IMR-90 (cell line): ENCODE measurements around the gene PCDHGB3. TPM values are rescaled to one million over a fixed set of nuclear protein-coding genes. Genes with fewer than 3 reads are reported as not detected.

Experiments
- ATAC-seq: fragments of 200-7000 bp; cut with Tn5 transposase; 2 replicates; pipeline ENCODE4 v1.9.1; 2020; ENCODE audit warnings: low read depth, mild to moderate bottlenecking, moderate library complexity
- Bru-seq: library from RNA; stranded (reverse); fragments of 400-500 nt; gene quantifications from one replicate; lab custom pipeline; 2021; lab: Mats Ljungman, UMichigan
- BruChase-seq, 2 experiments: library from RNA; stranded (reverse); fragments of 400-500 nt; gene quantifications; one replicate each; lab custom pipeline; 2021; lab: Mats Ljungman, UMichigan
- BruUV-seq: library from RNA; stranded (reverse); fragments of 400-500 nt; replicated peaks from 2 replicates; lab custom pipeline; 2021; lab: Mats Ljungman, UMichigan
- CTCF ChIA-PET: fragments of 300-600 bp; formaldehyde crosslinking; extraction: SDS; loops from one replicate; lab custom pipeline; 2021; ENCODE audit warnings: antibody characterized with exemption; lab: Yijun Ruan, JAX
- POLR2A ChIA-PET: fragments of 300-600 bp; sonication (Branson Sonifier 250); formaldehyde crosslinking; loops from one replicate; lab custom pipeline; 2022; ENCODE audit warnings: antibody characterized with exemption; ENCODE audit not compliant: unreplicated experiment; lab: Charles Lee
- DNase-seq: peaks from one replicate; pipeline ENCODE4 v3.0.0; 2013
- H2AFZ ChIP-seq: replicated peaks from 2 replicates; pipeline ENCODE3; 2013; ENCODE audit warnings: low read length, mild to moderate bottlenecking; ENCODE audit not compliant: poor library complexity
- H2AK5ac ChIP-seq: 2 replicates; pipeline ENCODE4 v1.6.1; 2013; ENCODE audit warnings: low read depth, low read length, inconsistent platforms
- H2AK9ac ChIP-seq: replicated peaks from 2 replicates; pipeline ENCODE3; 2013; ENCODE audit warnings: mild to moderate bottlenecking, low read depth, low read length, moderate library complexity; ENCODE audit not compliant: poor library complexity
- H2BK120ac ChIP-seq: 2 replicates; pipeline ENCODE4 v1.6.1; 2013; ENCODE audit warnings: low read depth, low read length, inconsistent platforms
- H2BK15ac ChIP-seq: 3 replicates; pipeline ENCODE4 v1.6.1; 2013; ENCODE audit warnings: low read depth, low read length, inconsistent platforms
- H2BK20ac ChIP-seq: 2 replicates; pipeline ENCODE4 v1.6.1; 2013; ENCODE audit warnings: low read depth, mild to moderate bottlenecking, inconsistent platforms, low read length, moderate library complexity
- H2BK5ac ChIP-seq: 2 replicates; pipeline ENCODE4 v1.6.1; 2013; ENCODE audit warnings: mild to moderate bottlenecking, low read depth, low read length, inconsistent platforms; ENCODE audit not compliant: poor library complexity, severe bottlenecking
- H3K14ac ChIP-seq: replicated peaks from 2 replicates; pipeline ENCODE4 v1.6.1; 2013; ENCODE audit warnings: low read depth, low read length, inconsistent platforms
- H3K18ac ChIP-seq: 2 replicates; pipeline ENCODE4 v1.6.1; 2013; ENCODE audit warnings: low read depth, low read length, control low read depth
- H3K23ac ChIP-seq: 2 replicates; pipeline ENCODE4 v1.6.1; 2013; ENCODE audit warnings: low read depth, low read length, inconsistent platforms
- H3K27ac ChIP-seq: 2 replicates; pipeline ENCODE4 v1.5.1; 2013; ENCODE audit warnings: mild to moderate bottlenecking, control low read depth, low read length; ENCODE audit not compliant: insufficient read depth
- H3K27me3 ChIP-seq: 2 replicates; pipeline ENCODE4 v1.6.1; 2013; ENCODE audit warnings: low read length; ENCODE audit not compliant: control insufficient read depth, insufficient read depth
- H3K36me3 ChIP-seq: 2 replicates; pipeline ENCODE4 v1.6.1; 2013; ENCODE audit warnings: low read length, mixed read lengths; ENCODE audit not compliant: control insufficient read depth, insufficient read depth
- H3K4ac ChIP-seq: 2 replicates; pipeline ENCODE4 v1.6.1; 2013; ENCODE audit warnings: low read depth, low read length, inconsistent platforms
- H3K4me1 ChIP-seq: 2 replicates; pipeline ENCODE4 v1.6.1; 2013; ENCODE audit warnings: low read length, mixed read lengths; ENCODE audit not compliant: control insufficient read depth, insufficient read depth
- H3K4me2 ChIP-seq: 2 replicates; pipeline ENCODE4 v1.6.1; 2013; ENCODE audit warnings: low read depth, mild to moderate bottlenecking, control low read depth, low read length, moderate library complexity
- H3K4me3 ChIP-seq: 2 replicates; pipeline ENCODE4 v1.5.1; 2013; ENCODE audit warnings: low read depth, mild to moderate bottlenecking, control low read depth, low read length, moderate library complexity; ENCODE audit not compliant: insufficient read depth
- H3K56ac ChIP-seq: 2 replicates; pipeline ENCODE4 v1.6.1; 2013; ENCODE audit warnings: low read length, inconsistent platforms; ENCODE audit not compliant: insufficient read depth; ENCODE audit errors: extremely low read depth
- H3K79me1 ChIP-seq, 2 experiments: 2 replicates each; pipeline ENCODE4 v1.6.1; 2013; ENCODE audit warnings: low read length in 2 of 2, inconsistent platforms in 1 of 2, low read depth in 1 of 2
- H3K9ac ChIP-seq: 2 replicates; pipeline ENCODE4 v1.6.1; 2013; ENCODE audit warnings: low read depth, low read length, control low read depth
- H3K9me1 ChIP-seq: 2 replicates; pipeline ENCODE4 v1.6.1; 2013; ENCODE audit warnings: low read length, inconsistent platforms; ENCODE audit not compliant: insufficient read depth
- H3K9me3 ChIP-seq: 2 replicates; pipeline ENCODE4 v1.6.1; 2013; ENCODE audit warnings: low read length; ENCODE audit not compliant: control insufficient read depth, insufficient read depth
- H4K20me1 ChIP-seq: 2 replicates; pipeline ENCODE4 v1.6.1; 2013; ENCODE audit warnings: low read length, inconsistent platforms; ENCODE audit not compliant: insufficient read depth
- H4K5ac ChIP-seq: 2 replicates; pipeline ENCODE4 v1.6.1; 2013; ENCODE audit warnings: mild to moderate bottlenecking, low read depth, low read length, control low read depth
- H4K8ac ChIP-seq, 2 experiments: 2 replicates each; pipeline ENCODE4 v1.6.1; 2013; ENCODE audit warnings: low read depth in 2 of 2, low read length in 2 of 2, control low read depth in 1 of 2, inconsistent platforms in 1 of 2
- H4K91ac ChIP-seq: 2 replicates; pipeline ENCODE4 v1.6.1; 2013; ENCODE audit warnings: low read depth, low read length, inconsistent platforms; ENCODE audit not compliant: insufficient read depth
- BHLHE40 ChIP-seq: fragments of 150-350 bp; IDR thresholded peaks from 2 replicates; pipeline ENCODE4 v1.6.1; 2016; ENCODE audit warnings: mild to moderate bottlenecking, low read depth, low read length
- CEBPB ChIP-seq: IDR thresholded peaks from 2 replicates; pipeline ENCODE4 v1.6.1; 2012; ENCODE audit warnings: low read depth, low read length, improper control_type of control experiment
- CHD1 ChIP-seq: IDR thresholded peaks from 2 replicates; pipeline ENCODE4 v1.6.1; 2012; ENCODE audit warnings: low read depth, low read length, improper control_type of control experiment
- CTCF ChIP-seq: conservative IDR thresholded peaks from 2 replicates; pipeline ENCODE4 v1.5.1; 2012; ENCODE audit warnings: mild to moderate bottlenecking, low read depth, low read length, improper control_type of control experiment
- ELK1 ChIP-seq: fragments of 150-350 bp; IDR thresholded peaks from 2 replicates; pipeline ENCODE4 v1.6.1; 2016; ENCODE audit warnings: low read depth, mild to moderate bottlenecking, low read length, moderate library complexity, borderline replicate concordance
- MXI1 ChIP-seq: IDR thresholded peaks from 2 replicates; pipeline ENCODE4 v1.6.1; 2012; ENCODE audit warnings: low read depth, mild to moderate bottlenecking, low read length, moderate library complexity, borderline replicate concordance
- POLR2A ChIP-seq: IDR thresholded peaks from 2 replicates; pipeline ENCODE4 v1.6.1; 2012; ENCODE audit warnings: mild to moderate bottlenecking, low read depth, low read length
- RAD21 ChIP-seq: IDR thresholded peaks from 2 replicates; pipeline ENCODE4 v1.6.1; 2012; ENCODE audit warnings: low read length, improper control_type of control experiment
- RCOR1 ChIP-seq: IDR thresholded peaks from 2 replicates; pipeline ENCODE4 v1.6.1; 2012; ENCODE audit warnings: mild to moderate bottlenecking, low read length, improper control_type of control experiment; ENCODE audit not compliant: insufficient replicate concordance
- SMC3 ChIP-seq: fragments of 150-350 bp; IDR thresholded peaks from 2 replicates; pipeline ENCODE4 v1.6.1; 2016; ENCODE audit warnings: low read depth, mild to moderate bottlenecking, antibody characterized with exemption, low read length, moderate library complexity
- WGBS, 2 experiments: methylation state at CpG; one replicate each; pipeline versions ENCODE4 v1.1.5 to v1.1.7; 2013; ENCODE audit warnings: missing lambda C conversion rate in 2 of 2; ENCODE audit not compliant: insufficient read length in 1 of 2; ENCODE audit errors: extremely low coverage in 2 of 2; 5-methylcytosine and 5-hydroxymethylcytosine counted together
- dilution Hi-C: fragments of 300-500 bp; cut with HindIII; formaldehyde crosslinking; loops from one replicate; pipeline ENCODE4 v1.14.3; 2018; ENCODE audit warnings: low sequenced_read_pairs; ENCODE audit not compliant: unreplicated experiment
- in situ Hi-C: fragments of 300-500 bp; cut with MboI; formaldehyde crosslinking; loops from 3 replicates; pipeline ENCODE4 v1.14.3; 2019; ENCODE audit warnings: low sequenced_read_pairs, inconsistent platforms, mixed read lengths
- intact Hi-C: fragments of 100-400 bp; cut with micrococcal nuclease; formaldehyde crosslinking; loops from 2 replicates; pipeline ENCODE4 v1.10.0; 2022
- long read RNA-seq: library from polyadenylated mRNA; unstranded; transcript quantifications from one replicate; pipeline ENCODE4 v2.0.0, GENCODE V29; 2021; ENCODE audit not compliant: unreplicated experiment
- polyA plus RNA-seq, 3 experiments: library from polyadenylated mRNA; depleted of rRNA; stranded (reverse); fragments of >200 nt; gene quantifications; 2 replicates each; pipeline ENCODE4 v1.2.3, GENCODE V29; 2012; ENCODE audit warnings: low replicate concordance in 1 of 3
- total RNA-seq: library from RNA; depleted of rRNA; stranded (reverse); fragments of >200 nt; gene quantifications from 2 replicates; pipeline ENCODE4 v1.2.3, GENCODE V29; 2012; rRNA removed
- TF ChIP-seq, protein P1 (sequence below): fragments of 150-350 bp; IDR thresholded peaks from 2 replicates; pipeline ENCODE4 v1.6.1; 2017; ENCODE audit warnings: mild to moderate bottlenecking, antibody characterized with exemption, low read length, low read depth

Gene PCDHGB3
- 5.9 and 6.7 TPM in 2 replicates for total RNA-seq
- 3.3 and 3.4 TPM in 2 replicates for polyA plus RNA-seq (2012; rRNA removed)
- polyA plus RNA-seq (2012; cell fraction: cytosol; rRNA removed): 1.1 and 2.5 TPM in 2 replicates
- polyA plus RNA-seq (2012; cell fraction: nucleus; rRNA removed; ENCODE audit: low replicate concordance): 7.1 and 10.2 TPM in 2 replicates
- Bru-seq, nascent RNA: percentile 76 among the genes with signal in this experiment
- percentile 85 among the genes with signal in this experiment for BruChase-seq, experiment 1, labeled RNA remaining after a 6-hour chase
- BruChase-seq, experiment 2, labeled RNA remaining after a 2-hour chase: percentile 90 among the genes with signal in this experiment
- long read RNA-seq: 0 reads

- Histone ChIP-seq H2AFZ (peak within 1 kb of the TSS; percentile 79), H4K5ac (peak within 1 kb of the TSS; percentile 37; the same call in 1 of the 2 replicates), H3K4me3 (peak within 1 kb of the TSS; percentile 49; the same call in 1 of the 2 replicates), H2AK5ac (no peak within 1 kb of the TSS), H3K23ac (no peak within 1 kb of the TSS), H2BK5ac (peak within 1 kb of the TSS; percentile 59), H3K27ac (peak within 1 kb of the TSS; percentile 52; the same call in 1 of the 2 replicates), H4K20me1 (no peaks in the 10 kb centered on the region), H3K36me3 (peaks cover 28% of the 10 kb centered on the region), H3K79me1 (peaks cover 0 to 2% of the 10 kb centered on the region in 2 experiments; a peak in 1 of 4 replicates), H3K14ac (no peak within 1 kb of the TSS; the same call in 1 of the 2 replicates), H2BK20ac (no peak within 1 kb of the TSS), H3K27me3 (no peaks in the 10 kb centered on the region; the same call in 1 of the 2 replicates), H2AK9ac (no peak within 1 kb of the TSS), H3K4me2 (peak within 1 kb of the TSS; percentile 81), H3K9ac (peak within 1 kb of the TSS; percentile 63), H2BK15ac (no peak within 1 kb of the TSS), H4K91ac (no peak within 1 kb of the TSS), H2BK120ac (no peak within 1 kb of the TSS), H3K18ac (0 out of 2 replicates have a peak within 1 kb of the TSS, but pooled peaks have one; percentile 51), H3K9me1 (no peaks in the 10 kb centered on the region), H4K8ac (peak within 1 kb of the TSS in 1 of 2 experiments; percentile 40; a peak in 2 of 4 replicates), H3K56ac (no peak within 1 kb of the TSS), H3K9me3 (peaks cover 57% of the 10 kb centered on the region), H3K4me1 (peaks cover 2% of the 10 kb centered on the region; the same call in 1 of the 2 replicates), H3K4ac (no peak within 1 kb of the TSS)
- CTCF ChIA-PET: interaction anchor here (0.6 to 1.4 kb wide), 5 partner anchors 147 to 194 kb away, joined by 3 to 7 read pairs (median 4); partner anchors contain the start of gene PCDHB14
- BruUV-seq: no TSS peak
- in situ Hi-C loops: no loop called here
- dilution Hi-C loops: no loop called here
- WGBS, 2 experiments: 33% methylated on average over 7 of the region's 32 CpGs; no CpG with 5 or more reads in 1 of the 2 experiments
- intact Hi-C loops: loop anchor here (1.0 kb wide), 1 partner anchor 191 kb away; no protein-coding TSS in a partner anchor
- POLR2A ChIA-PET: no interaction called here
- ATAC-seq (peak; percentile 90), DNase-seq (peak; percentile 74)
- TF ChIP-seq CHD1: no peak
- no peak for TF ChIP-seq ELK1
- no peak for TF ChIP-seq RCOR1
- no peak for TF ChIP-seq POLR2A
- peak; percentile 41 for TF ChIP-seq SMC3
- TF ChIP-seq RAD21: peak; percentile 72
- TF ChIP-seq, protein P1, sequence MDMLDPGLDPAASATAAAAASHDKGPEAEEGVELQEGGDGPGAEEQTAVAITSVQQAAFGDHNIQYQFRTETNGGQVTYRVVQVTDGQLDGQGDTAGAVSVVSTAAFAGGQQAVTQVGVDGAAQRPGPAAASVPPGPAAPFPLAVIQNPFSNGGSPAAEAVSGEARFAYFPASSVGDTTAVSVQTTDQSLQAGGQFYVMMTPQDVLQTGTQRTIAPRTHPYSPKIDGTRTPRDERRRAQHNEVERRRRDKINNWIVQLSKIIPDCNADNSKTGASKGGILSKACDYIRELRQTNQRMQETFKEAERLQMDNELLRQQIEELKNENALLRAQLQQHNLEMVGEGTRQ: no peak
- TF ChIP-seq BHLHE40: 0 out of 2 replicates have a peak, but pooled peaks have one; percentile 0
- TF ChIP-seq CTCF: peak; percentile 65
- no peak for TF ChIP-seq CEBPB
- TF ChIP-seq MXI1: no peak
These were observed at the start of gene PCDHGB3 for GRCh38 chr5:141369994-141370848. PCDHGB3 (plus strand) TSS chr5:141370242; CDS start chr5:141370395, 153 bp downstream.
